Uterus (tissue), 2 donors: Measurements from ENCODE around the gene MARCHF6.

ENCODE experiments used
- CTCF ChIP-seq, 4 experiments: fragments of 200-600 bp in 2 of 4; fragments of 450-650 bp in 2 of 4; sonication (generic) in 2 of 4; IDR thresholded peaks; one replicate each; pipeline ENCODE4 v1.5.1; 2016 to 2019; ENCODE audit warnings: antibody characterized with exemption in 4 of 4, mild to moderate bottlenecking in 2 of 4, moderate library complexity in 1 of 4
- POLR2A ChIP-seq, 2 donors: fragments of 450-650 bp; IDR thresholded peaks; one replicate each; pipeline ENCODE4 v1.6.1; 2016; ENCODE audit warnings: antibody characterized with exemption in 2 of 2, mild to moderate bottlenecking in 1 of 2, moderate library complexity in 1 of 2

DNA sequence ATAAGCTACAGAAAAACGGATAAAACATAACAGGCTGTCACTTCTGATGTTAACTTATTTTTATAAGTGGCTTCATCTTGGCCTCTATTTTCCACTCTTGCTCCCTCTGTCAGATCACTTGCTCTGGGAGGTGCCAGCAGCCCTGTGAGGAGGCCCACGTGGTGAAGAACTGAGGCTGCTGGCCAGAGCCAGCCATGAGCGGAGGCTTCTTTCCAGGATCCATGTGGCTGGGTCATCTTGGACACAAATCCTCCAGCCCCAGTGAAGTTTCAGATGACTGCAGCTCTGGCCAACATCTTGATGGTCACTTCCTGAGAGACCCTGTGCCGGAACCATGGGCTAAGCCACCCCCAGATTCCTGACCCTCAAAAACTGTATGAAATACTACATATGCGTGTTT lies 38.3 kb upstream of the MARCHF6 start:
- TF ChIP-seq CTCF (IDR thresholded peaks at IDR 0.05), result no peak
- no peak for TF ChIP-seq POLR2A (IDR thresholded peaks at IDR 0.05)
